H1 (cell line): ENCODE measurements around the gene DENND1A. TPM values are rescaled to one million over a fixed set of nuclear protein-coding genes. Genes with fewer than 3 reads are reported as not detected.

Source experiments
- BACH1 ChIP-seq: IDR thresholded peaks from 2 replicates; pipeline ENCODE4 v1.6.1; 2012; ENCODE audit warnings: low read length, improper control_type of control experiment
- CHD2 ChIP-seq: IDR thresholded peaks from 2 replicates; pipeline ENCODE4 v1.6.1; 2012; ENCODE audit warnings: low read length, improper control_type of control experiment
- CHD7 ChIP-seq: fragments of 300-600 bp; sonication (generic); IDR thresholded peaks from 2 replicates; pipeline ENCODE4 v1.7.1; 2012; ENCODE audit warnings: low read length, moderate library complexity, mild to moderate bottlenecking, inconsistent platforms; ENCODE audit not compliant: insufficient replicate concordance
- CTBP2 ChIP-seq: IDR thresholded peaks from 2 replicates; pipeline ENCODE4 v1.7.0; 2011; ENCODE audit warnings: borderline replicate concordance, mild to moderate bottlenecking, moderate library complexity, mixed read lengths, low read length; ENCODE audit not compliant: insufficient read depth, insufficient read length
- RAD21 ChIP-seq, 2 experiments: IDR thresholded peaks in 1 of 2; conservative IDR thresholded peaks in 1 of 2; 2 replicates each; pipeline ENCODE4 v1.6.1; 2011; ENCODE audit warnings: low read depth in 2 of 2, low read length in 2 of 2, improper control_type of control experiment in 1 of 2, inconsistent platforms in 1 of 2, mild to moderate bottlenecking in 1 of 2, moderate library complexity in 1 of 2
- SAP30 ChIP-seq: fragments of 300-600 bp; sonication (generic); IDR thresholded peaks from 2 replicates; pipeline ENCODE4 v1.7.1; 2012; ENCODE audit warnings: low read length, moderate library complexity, mild to moderate bottlenecking, inconsistent platforms; ENCODE audit not compliant: insufficient read depth, insufficient replicate concordance
- polyA plus RNA-seq, 7 experiments: library from polyadenylated mRNA; depleted of rRNA in 3 of 7; stranded (reverse) in 5 of 7; unstranded in 2 of 7; fragments of >200 nt in 5 of 7; fragments of 200-250 nt in 2 of 7; gene quantifications; 1 replicate in 5 of 7; 2 replicates in 1 of 7; 4 replicates in 1 of 7; pipeline versions ENCODE4 v1.2.1 to v1.2.3, GENCODE V29; 2011 to 2013; ENCODE audit warnings: missing spikeins in 2 of 7, mixed read lengths in 2 of 7
- total RNA-seq: library from RNA; stranded (reverse); fragmentation: NEBNext Ultra II Directional; extraction: Animal tissue kit (Norgen Biotek cat#: 25700); gene quantifications from 2 replicates; pipeline ENCODE4 v1.2.1, GENCODE V29; 2021

Gene DENND1A
- total and polyA plus RNA-seq, 2 of the 8 experiments (the other 6 are each of a cell fraction or from before 2014, with no cell fraction given), result 24.1 to 26.4 TPM

DNA sequence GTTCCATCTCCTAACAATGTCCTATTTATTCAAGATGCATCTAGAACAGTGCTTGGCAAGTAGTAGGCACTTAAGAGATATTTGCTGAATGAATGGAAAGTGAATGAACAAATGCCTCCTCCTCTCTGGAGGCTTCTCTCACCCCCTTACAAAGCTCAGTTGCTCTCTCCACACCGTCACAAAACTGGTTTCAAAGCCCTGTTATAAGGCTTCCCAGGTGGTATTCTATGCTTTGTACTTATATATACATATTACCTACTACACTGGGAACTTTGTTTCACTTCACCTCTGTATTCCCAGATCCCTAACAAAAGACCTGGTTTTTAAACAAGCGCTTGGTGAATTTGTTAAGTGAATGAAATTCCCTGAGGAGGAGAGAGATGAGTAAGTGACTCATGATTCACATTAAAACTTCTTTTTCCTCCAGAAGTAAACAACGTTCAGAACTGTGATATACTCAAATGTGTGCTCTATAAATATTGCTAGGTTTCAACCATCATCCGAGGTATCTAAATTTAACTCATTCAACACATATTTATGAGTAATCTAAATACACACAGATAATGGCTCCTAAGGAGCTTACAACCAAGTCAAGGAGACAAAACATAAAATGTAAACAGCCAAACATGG, 36.0 kb downstream of the DENND1A start (continued):
- TF ChIP-seq RAD21 (IDR thresholded peaks at IDR 0.05 in 1 of 2, conservative IDR thresholded peaks at IDR 0.05 in 1 of 2; ENCODE audit: low read depth in 2 of 2, low read length in 2 of 2) (no peak), BACH1 (no peak), CTBP2 (no peak), CHD2 (no peak), CHD7 (no peak), SAP30 (no peak)
